Fibroblast of mammary gland (primary cell): Measurements from ENCODE around the gene UBTD2.

Experiments used
- DNase-seq: peaks from one replicate; pipeline ENCODE4 v3.0.0-alpha.2; 2010; ENCODE audit warnings: low read depth
- H3K4me3 ChIP-seq: 2 replicates; pipeline ENCODE4 v1.5.1; 2011; ENCODE audit warnings: low read depth, mild to moderate bottlenecking, low read length, moderate library complexity; ENCODE audit not compliant: control insufficient read depth
- TF ChIP-seq, protein P1 (sequence below): conservative IDR thresholded peaks from 2 replicates; pipeline ENCODE4 v1.5.1; 2011; ENCODE audit warnings: low read depth, low read length, inconsistent platforms; ENCODE audit not compliant: control insufficient read depth, insufficient read depth

UBTD2 gene

DNA sequence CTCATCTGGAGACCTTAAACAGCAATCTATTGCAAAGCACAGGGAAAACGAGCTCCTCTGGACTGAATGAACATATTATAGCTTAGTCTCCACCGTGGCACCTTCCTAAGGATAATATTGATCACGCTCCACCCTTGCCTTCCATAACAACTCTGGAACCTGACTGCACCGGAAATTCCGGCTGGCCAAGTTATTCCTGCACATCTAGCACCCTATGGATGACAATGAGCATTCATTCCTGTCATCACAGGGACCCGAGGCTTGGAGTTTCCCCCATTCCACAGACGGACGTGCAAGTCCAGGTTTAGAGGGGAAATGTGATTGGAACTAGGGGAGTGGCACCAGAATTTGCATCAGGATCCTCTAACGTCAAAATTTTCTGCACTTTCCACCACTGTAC is 123.1 kb downstream of the UBTD2 start:
- TF ChIP-seq, protein P1, sequence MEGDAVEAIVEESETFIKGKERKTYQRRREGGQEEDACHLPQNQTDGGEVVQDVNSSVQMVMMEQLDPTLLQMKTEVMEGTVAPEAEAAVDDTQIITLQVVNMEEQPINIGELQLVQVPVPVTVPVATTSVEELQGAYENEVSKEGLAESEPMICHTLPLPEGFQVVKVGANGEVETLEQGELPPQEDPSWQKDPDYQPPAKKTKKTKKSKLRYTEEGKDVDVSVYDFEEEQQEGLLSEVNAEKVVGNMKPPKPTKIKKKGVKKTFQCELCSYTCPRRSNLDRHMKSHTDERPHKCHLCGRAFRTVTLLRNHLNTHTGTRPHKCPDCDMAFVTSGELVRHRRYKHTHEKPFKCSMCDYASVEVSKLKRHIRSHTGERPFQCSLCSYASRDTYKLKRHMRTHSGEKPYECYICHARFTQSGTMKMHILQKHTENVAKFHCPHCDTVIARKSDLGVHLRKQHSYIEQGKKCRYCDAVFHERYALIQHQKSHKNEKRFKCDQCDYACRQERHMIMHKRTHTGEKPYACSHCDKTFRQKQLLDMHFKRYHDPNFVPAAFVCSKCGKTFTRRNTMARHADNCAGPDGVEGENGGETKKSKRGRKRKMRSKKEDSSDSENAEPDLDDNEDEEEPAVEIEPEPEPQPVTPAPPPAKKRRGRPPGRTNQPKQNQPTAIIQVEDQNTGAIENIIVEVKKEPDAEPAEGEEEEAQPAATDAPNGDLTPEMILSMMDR: no peak
- H3K4me3 ChIP-seq: no peak overlapping the region
- no peak for DNase-seq
